ENCODE results near the gene ATIC.

Gene ATIC

GRCh38 chr2:215378045-215378444 lies 66.2 kb downstream of the ATIC start:
- no peak for DNase-seq

GRCh38 chr2:215379039-215379438 lies 67.2 kb downstream of the ATIC start:
- no peak for DNase-seq

- no peak for DNase-seq
These were observed 68.1 kb downstream of the ATIC start for GRCh38 chr2:215379948-215380347.

GRCh38 chr2:215380699-215381098 lies 68.8 kb downstream of the ATIC start:
- DNase-seq: no peak

- no peak for DNase-seq
These were observed 70.2 kb downstream of the ATIC start for GRCh38 chr2:215382011-215382410.

- no peak for DNase-seq
These were observed 70.6 kb downstream of the ATIC start for GRCh38 chr2:215382480-215382879.

GRCh38 chr2:215383652-215384279 lies 71.9 kb downstream of the ATIC start:
- DNase-seq: no peak

GRCh38 chr2:215384710-215385109 lies 72.9 kb downstream of the ATIC start:
- no peak for DNase-seq

GRCh38 chr2:215386566-215386965 lies 74.7 kb downstream of the ATIC start:
- no peak for DNase-seq

GRCh38 chr2:215388002-215388728 lies 76.3 kb downstream of the ATIC start:
- no peak for DNase-seq

GRCh38 chr2:215390550-215390913 lies 78.7 kb downstream of the ATIC start:
- DNase-seq: no peak

- DNase-seq: no peak
These were observed 79.7 kb downstream of the ATIC start for GRCh38 chr2:215391531-215391930.

GRCh38 chr2:215392164-215392563 lies 80.3 kb downstream of the ATIC start:
- DNase-seq: no peak

GRCh38 chr2:215392687-215393270 lies 80.9 kb downstream of the ATIC start:
- DNase-seq: no peak

- no peak for DNase-seq
These were observed 82.4 kb downstream of the ATIC start for GRCh38 chr2:215394102-215394805.

GRCh38 chr2:215395687-215396460 lies 84.0 kb downstream of the ATIC start:
- no peak for DNase-seq

GRCh38 chr2:215396595-215397313 lies 84.9 kb downstream of the ATIC start:
- DNase-seq: no peak

- DNase-seq: no peak
These were observed 85.9 kb downstream of the ATIC start for GRCh38 chr2:215397632-215398341.

GRCh38 chr2:215399067-215399716 lies 87.3 kb downstream of the ATIC start:
- no peak for DNase-seq

All from NCI-H1092 treated with DMSO at 0.1 percent for 48 hours (cell line).